ENCODE measurements around the gene TUBB3.

TUBB3 gene

DNA sequence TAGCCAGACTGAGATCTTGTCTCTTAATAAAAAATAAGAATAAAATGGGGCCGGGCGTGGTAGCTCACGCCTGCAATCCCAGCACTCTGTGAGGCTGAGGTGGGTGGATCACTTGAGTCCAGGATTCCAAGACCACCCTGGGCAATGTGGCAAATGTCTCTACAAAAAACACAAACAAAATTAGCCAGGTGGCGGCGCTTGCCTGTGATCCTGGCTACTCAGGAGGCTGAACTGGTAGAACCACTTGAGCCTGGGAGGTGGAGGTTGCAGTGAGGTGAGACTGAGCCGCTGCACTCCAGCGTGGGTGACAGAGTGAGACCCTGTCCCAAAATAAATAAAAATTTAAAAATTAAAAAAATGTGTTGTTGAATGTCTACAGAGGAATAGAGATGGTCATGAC is 22.5 kb downstream of the TUBB3 start:
- Histone ChIP-seq H3K36me3 (no peaks in the 10 kb centered on the region), H3K4me3 (ENCODE audit: low read depth in 1 of 2, low read length in 1 of 2) (no peak overlapping the region), H3K27ac (no peak overlapping the region), H3K4me1 (ENCODE audit: control insufficient read depth in 1 of 2, insufficient read depth in 1 of 2, low read depth in 1 of 2, low read length in 1 of 2) (peaks cover 16 to 26% of the 10 kb centered on the region in 2 experiments), H3K9me3 (no peaks in the 10 kb centered on the region), H3K27me3 (peaks cover 75% of the 10 kb centered on the region)
- TF ChIP-seq, protein P1, sequence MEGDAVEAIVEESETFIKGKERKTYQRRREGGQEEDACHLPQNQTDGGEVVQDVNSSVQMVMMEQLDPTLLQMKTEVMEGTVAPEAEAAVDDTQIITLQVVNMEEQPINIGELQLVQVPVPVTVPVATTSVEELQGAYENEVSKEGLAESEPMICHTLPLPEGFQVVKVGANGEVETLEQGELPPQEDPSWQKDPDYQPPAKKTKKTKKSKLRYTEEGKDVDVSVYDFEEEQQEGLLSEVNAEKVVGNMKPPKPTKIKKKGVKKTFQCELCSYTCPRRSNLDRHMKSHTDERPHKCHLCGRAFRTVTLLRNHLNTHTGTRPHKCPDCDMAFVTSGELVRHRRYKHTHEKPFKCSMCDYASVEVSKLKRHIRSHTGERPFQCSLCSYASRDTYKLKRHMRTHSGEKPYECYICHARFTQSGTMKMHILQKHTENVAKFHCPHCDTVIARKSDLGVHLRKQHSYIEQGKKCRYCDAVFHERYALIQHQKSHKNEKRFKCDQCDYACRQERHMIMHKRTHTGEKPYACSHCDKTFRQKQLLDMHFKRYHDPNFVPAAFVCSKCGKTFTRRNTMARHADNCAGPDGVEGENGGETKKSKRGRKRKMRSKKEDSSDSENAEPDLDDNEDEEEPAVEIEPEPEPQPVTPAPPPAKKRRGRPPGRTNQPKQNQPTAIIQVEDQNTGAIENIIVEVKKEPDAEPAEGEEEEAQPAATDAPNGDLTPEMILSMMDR (IDR thresholded peaks at IDR 0.05), result no peak

- H3K27ac ChIP-seq, result no peak overlapping the region
- TF ChIP-seq, protein P1 (IDR thresholded peaks at IDR 0.05), result no peak
- no peaks in the 10 kb centered on the region for H3K36me3 ChIP-seq
- peaks cover 16 to 29% of the 10 kb centered on the region in 2 experiments for H3K4me1 ChIP-seq (ENCODE audit: control insufficient read depth in 1 of 2, insufficient read depth in 1 of 2, low read depth in 1 of 2, low read length in 1 of 2)
- H3K27me3 ChIP-seq, result peaks cover 69% of the 10 kb centered on the region
- H3K4me3 ChIP-seq (ENCODE audit: low read depth in 1 of 2, low read length in 1 of 2), result no peak overlapping the region
- no peaks in the 10 kb centered on the region for H3K9me3 ChIP-seq
Measured at GRCh38 chr16:89946515-89946914, 23.4 kb downstream of the TUBB3 start.

- H3K9me3 ChIP-seq, result no peaks in the 10 kb centered on the region
- TF ChIP-seq, protein P1 (IDR thresholded peaks at IDR 0.05), result no peak
- peak overlapping the region; percentile 60 to 83 for H3K4me3 ChIP-seq (ENCODE audit: low read depth in 1 of 2, low read length in 1 of 2)
- peaks cover 2% of the 10 kb centered on the region for H3K36me3 ChIP-seq
- H3K4me1 ChIP-seq (ENCODE audit: control insufficient read depth in 1 of 2, insufficient read depth in 1 of 2, low read depth in 1 of 2, low read length in 1 of 2), result peaks cover 16 to 39% of the 10 kb centered on the region in 2 experiments
- H3K27ac ChIP-seq, result peak overlapping the region; percentile 72
- H3K27me3 ChIP-seq, result peaks cover 42% of the 10 kb centered on the region
Measured at GRCh38 chr16:89949121-89949742, 26.1 kb downstream of the TUBB3 start.

- Histone ChIP-seq H3K36me3 (peaks cover 7% of the 10 kb centered on the region), H3K4me1 (ENCODE audit: control insufficient read depth in 1 of 2, insufficient read depth in 1 of 2, low read depth in 1 of 2, low read length in 1 of 2) (peaks cover 16 to 43% of the 10 kb centered on the region in 2 experiments), H3K4me3 (ENCODE audit: low read depth in 1 of 2, low read length in 1 of 2) (peak overlapping the region; percentile 60 to 83), H3K27me3 (peaks cover 37% of the 10 kb centered on the region), H3K27ac (peak overlapping the region; percentile 72), H3K9me3 (no peaks in the 10 kb centered on the region)
- TF ChIP-seq, protein P1 (IDR thresholded peaks at IDR 0.05), result no peak
Measured at GRCh38 chr16:89949756-89950155, 26.6 kb downstream of the TUBB3 start.

DNA sequence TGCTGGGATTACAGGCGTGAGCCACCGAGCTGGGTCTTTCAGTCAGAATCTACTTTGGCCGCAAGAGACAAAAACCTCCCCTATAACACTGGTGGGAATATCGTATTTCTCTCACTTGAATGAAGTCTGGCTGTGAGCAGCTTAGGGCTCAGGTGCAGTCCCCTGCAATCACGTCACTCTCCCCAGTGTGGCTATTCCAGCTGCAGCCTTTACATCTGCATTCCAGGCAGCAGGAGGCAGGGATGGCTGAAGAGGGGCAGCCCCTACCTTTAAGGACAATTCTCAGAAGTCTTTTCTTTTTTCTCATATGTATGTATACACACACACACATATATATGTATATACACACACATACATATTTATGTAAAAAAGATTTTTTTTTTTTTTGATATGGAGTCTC is 28.4 kb downstream of the TUBB3 start:
- no peak overlapping the region for H3K4me3 ChIP-seq (ENCODE audit: low read depth in 1 of 2, low read length in 1 of 2)
- peaks cover 20% of the 10 kb centered on the region for H3K27me3 ChIP-seq
- H3K36me3 ChIP-seq, result peaks cover 17% of the 10 kb centered on the region
- H3K9me3 ChIP-seq, result no peaks in the 10 kb centered on the region
- H3K27ac ChIP-seq, result no peak overlapping the region
- peaks cover 29 to 59% of the 10 kb centered on the region in 2 experiments for H3K4me1 ChIP-seq (ENCODE audit: control insufficient read depth in 1 of 2, insufficient read depth in 1 of 2, low read depth in 1 of 2, low read length in 1 of 2)
- TF ChIP-seq, protein P1 (IDR thresholded peaks at IDR 0.05), result no peak

All from neutrophil (primary cell).